Measurements from ENCODE around the gene OLFML2A. TPM values are rescaled to one million over a fixed set of nuclear protein-coding genes. Genes with fewer than 3 reads are reported as not detected.

The OLFML2A gene
- total RNA-seq: 0.30 and 0.32 TPM in 2 replicates

DNA sequence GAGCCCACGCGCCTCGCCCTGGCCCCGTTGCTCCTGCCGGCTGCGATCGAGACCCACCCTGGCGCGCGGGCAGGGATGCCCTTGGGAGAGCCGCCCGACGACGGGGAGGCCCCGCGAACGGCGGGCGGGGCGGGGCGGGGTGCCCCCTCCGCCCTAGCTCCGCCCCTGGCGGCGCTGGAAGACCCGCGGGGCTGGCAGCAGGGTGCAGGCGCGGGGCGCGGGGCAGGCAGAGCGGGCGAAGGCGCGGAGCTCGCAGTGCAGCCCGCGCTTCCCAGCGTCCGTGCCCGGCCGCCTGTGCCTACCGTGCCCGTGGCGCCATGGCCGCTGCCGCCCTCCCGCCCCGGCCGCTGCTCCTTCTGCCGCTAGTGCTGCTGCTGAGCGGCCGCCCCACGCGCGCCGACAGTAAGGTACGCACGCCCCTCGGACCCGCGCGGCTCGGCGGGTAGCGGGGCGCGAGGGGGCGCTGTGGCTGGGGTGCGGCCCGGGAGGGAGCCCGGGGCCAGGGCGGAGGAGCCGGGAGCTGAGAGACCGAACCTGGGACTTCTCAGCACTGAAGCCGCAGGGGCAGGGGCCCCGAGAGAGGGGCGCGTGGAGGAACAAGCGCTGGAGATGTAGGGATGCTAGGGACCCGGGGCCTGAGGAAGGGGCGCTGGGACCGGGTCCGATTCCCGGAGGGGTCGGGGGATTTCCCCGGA lies at the start of gene OLFML2A:
OLFML2A (plus strand) TSS at position 180 of the 695 bp plus-strand sequence; CDS start at position 318, 138 bp downstream.

DNA sequence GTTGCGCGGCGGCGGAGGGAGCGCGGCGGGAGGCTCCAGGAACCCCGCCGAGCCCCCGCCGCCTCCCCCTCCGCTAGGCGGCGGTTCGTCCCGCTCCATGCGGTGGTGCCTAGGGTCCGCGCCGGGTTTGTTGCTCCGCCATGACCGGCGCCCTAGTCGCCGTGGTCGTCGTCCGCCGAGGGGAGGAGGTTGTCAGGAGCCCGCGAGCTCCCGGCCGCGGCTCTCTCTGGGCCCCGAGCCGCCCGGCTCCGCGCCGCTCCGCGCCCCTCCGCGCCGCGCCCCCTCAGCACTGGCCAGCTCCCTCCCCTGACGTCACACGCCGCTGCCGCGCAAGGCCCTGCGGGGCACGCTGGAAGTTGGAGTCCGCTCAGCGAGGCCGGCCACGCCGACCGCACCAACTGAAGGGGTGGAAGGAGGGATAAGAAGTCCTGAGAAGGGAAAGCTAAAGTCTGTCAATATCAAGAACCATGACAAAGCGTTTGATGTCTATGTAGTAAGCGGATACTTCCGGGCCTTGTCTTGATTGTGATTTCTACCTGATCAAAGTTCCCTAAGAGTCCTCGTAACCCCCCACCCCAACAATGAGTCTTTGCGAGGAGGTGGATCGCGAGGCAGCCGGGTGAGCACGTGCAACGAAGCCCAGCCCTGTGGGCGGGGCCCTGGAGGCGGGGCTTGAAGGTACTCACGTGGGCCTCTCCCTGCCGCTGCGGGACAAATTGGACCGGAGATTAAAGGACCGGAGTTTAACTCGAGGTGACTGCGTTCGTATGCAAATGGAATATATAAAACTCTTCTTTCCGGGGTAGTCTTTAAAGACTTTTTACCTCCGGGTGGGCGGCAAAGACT lies 5.7 kb upstream of the OLFML2A start, which contains the start of gene NR6A1:
NR6A1 (minus strand) TSS at position 291 of the 846 bp plus-strand sequence.

DNA sequence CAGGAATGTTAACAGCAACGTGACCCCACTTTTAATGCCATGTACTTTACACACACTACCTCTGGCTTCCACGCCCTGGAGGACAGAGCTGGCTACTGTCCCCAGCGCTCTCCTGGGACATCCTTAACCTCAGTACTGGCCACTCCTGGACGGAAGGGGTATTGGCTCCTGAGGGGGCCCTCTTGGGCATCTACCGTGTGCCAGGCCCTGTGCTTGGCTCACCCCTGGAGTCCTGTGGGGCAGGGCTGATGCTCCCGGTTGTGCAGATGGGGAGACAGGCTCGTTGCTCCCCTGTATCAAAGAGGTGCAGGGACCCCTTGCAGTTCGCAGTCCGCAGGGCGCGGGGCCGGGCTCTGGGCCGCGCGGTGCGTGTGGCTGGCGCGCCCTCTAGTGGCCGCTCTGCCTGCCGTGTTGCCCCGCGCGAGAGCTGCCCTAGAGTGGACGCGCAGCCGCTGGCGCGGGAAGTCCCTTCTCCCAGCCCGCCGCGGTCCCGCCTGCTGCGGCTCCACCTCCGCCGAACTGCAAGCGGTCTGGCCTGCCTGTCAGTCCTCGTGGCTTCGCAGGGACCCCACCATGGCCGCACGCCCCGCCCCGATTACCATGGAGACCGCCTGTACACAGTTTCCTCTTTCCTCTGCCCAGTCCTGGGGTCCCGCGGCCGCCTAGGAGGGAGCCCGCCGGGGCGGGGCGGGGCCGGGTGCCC lies 76.0 kb downstream of the OLFML2A start, which contains the start of gene WDR38:
WDR38 (plus strand) TSS at position 632 of the 703 bp plus-strand sequence. CDS start 72 bp downstream, outside the sequence.

DNA sequence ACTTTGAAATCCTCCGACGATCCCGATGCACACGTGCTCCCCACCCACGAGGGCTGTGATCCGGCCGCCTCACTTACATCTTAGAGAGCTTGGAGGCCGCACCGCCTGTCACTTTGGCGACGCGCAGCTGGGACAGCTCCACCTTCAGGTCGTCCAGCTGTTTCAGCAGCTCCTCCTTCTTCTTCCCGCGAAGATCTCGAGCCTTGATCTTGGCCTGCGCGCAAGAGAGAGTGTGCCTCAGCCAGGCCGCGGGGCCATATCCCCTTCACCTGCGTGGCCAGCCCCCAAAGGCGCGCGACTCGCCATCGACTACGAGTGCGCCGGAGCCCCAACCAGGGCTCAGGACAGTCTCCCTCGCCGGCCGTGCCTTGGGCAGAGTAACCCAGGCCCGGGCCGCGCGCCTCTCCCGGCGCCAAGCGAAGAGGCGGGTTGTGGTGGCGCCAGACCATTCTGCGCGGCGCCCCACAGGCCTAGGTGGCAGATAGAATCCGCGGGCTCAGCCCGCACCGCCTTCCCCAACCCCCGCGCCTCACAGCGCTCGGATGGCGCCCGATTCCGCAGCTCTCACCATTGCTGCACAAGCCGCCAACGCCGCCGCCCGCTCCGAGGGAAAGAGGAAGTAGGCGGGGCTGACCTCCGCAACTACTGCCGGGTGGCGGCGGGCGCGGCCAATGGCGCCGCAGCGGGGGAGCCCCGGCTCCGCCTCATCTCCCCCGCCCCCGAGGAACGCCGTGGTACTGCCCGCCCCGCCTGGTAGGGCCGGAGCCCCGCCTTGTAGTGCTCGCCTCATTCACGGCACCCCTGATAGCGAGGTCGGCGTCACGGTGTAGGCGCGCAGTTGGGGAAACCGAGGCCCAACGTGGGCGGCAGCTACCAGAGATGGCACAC lies 84.7 kb downstream of the OLFML2A start, which contains the start of the genes ARPC5L and RPL35:
ARPC5L (plus strand) TSS at position 789 of the 888 bp plus-strand sequence. CDS start 7,161 bp downstream, outside the sequence.
RPL35 (minus strand) TSS at position 616 of the 888 bp plus-strand sequence; CDS start at position 571, 45 bp downstream.

Other genes with a start within 250 kb of the OLFML2A start
- gene NR6A1, start 5.8 kb upstream of the OLFML2A start, total RNA-seq: under 0.01 and 0.46 TPM in 2 replicates
- gene WDR38, start 76.3 kb downstream of the OLFML2A start, total RNA-seq: not detected in 2 replicates
- gene RPL35, start 84.8 kb downstream of the OLFML2A start, total RNA-seq: 2,855 and 2,982 TPM in 2 replicates
- 26.3 and 26.6 TPM in 2 replicates for gene ARPC5L, start 85.0 kb downstream of the OLFML2A start, total RNA-seq
- gene GOLGA1, start 163.9 kb downstream of the OLFML2A start, total RNA-seq: 9.1 and 11.9 TPM in 2 replicates